OCI-M2 (cell line): Measurements from ENCODE around the gene ZNF22.

Source experiments
- DNase-seq: peaks from one replicate; lab custom pipeline; 2025; ENCODE audit not compliant: unreplicated experiment; lab: John Stamatoyannopoulos, UW

Gene ZNF22

GRCh38 chr10:44976352-44977198 is 24.1 kb upstream of the ZNF22 start:
- no peak for DNase-seq

GRCh38 chr10:44977287-44978212 is 23.2 kb upstream of the ZNF22 start:
- no peak for DNase-seq

- DNase-seq = no peak
Observed at GRCh38 chr10:44978213-44978569, 22.5 kb upstream of the ZNF22 start.

- no peak for DNase-seq
Observed at GRCh38 chr10:44978570-44979280, 22.0 kb upstream of the ZNF22 start, which contains the start of gene DEPP1. Gene DEPP1 (minus strand): TSS chr10:44978809. CDS start chr10:44978030, 779 bp downstream.

- DNase-seq = no peak
Observed at GRCh38 chr10:44979281-44980191, 21.2 kb upstream of the ZNF22 start.

- no peak for DNase-seq
Observed at GRCh38 chr10:44980309-44981171, 20.2 kb upstream of the ZNF22 start.

GRCh38 chr10:44981172-44982113 is 19.3 kb upstream of the ZNF22 start:
- DNase-seq = no peak

GRCh38 chr10:44982114-44982460 is 18.6 kb upstream of the ZNF22 start:
- no peak for DNase-seq

- no peak for DNase-seq
Observed at GRCh38 chr10:44982496-44982895, 18.2 kb upstream of the ZNF22 start.

GRCh38 chr10:44983066-44983894 is 17.4 kb upstream of the ZNF22 start:
- DNase-seq = no peak

GRCh38 chr10:44983895-44984278 is 16.8 kb upstream of the ZNF22 start:
- DNase-seq = no peak

- no peak for DNase-seq
Observed at GRCh38 chr10:44984671-44985101, 16.0 kb upstream of the ZNF22 start.

- no peak for DNase-seq
Observed at GRCh38 chr10:44985175-44985681, 15.5 kb upstream of the ZNF22 start.

- DNase-seq = no peak
Observed at GRCh38 chr10:44986179-44986578, 14.5 kb upstream of the ZNF22 start.

- DNase-seq = no peak
Observed at GRCh38 chr10:44986670-44987069, 14.1 kb upstream of the ZNF22 start.

GRCh38 chr10:44988957-44989585 is 11.7 kb upstream of the ZNF22 start:
- DNase-seq = no peak
